K562 (cell line): ENCODE measurements around the gene REG4. TPM values are rescaled to one million over a fixed set of nuclear protein-coding genes. Genes with fewer than 3 reads are reported as not detected.

Source experiments
- BRF1 ChIP-seq: IDR thresholded peaks from 3 replicates; pipeline ENCODE4 v1.6.1; 2011; ENCODE audit warnings: borderline replicate concordance, mild to moderate bottlenecking; ENCODE audit not compliant: insufficient read length; ENCODE audit errors: extremely low read depth
- CAMTA2 ChIP-seq: fragments of 250-450 bp; sonication (Bioruptor Pico); conservative IDR thresholded peaks from 2 replicates; pipeline ENCODE4 v1.5.1; 2022
- CEBPG ChIP-seq, 3 experiments: fragments of 200-800 bp in 1 of 3; sonication (Bioruptor generic) in 1 of 3; sonication (generic) in 1 of 3; formaldehyde crosslinking in 1 of 3; IDR thresholded peaks in 2 of 3; conservative IDR thresholded peaks in 1 of 3; 2 replicates each; pipeline versions ENCODE4 v1.6.1 to v1.8.0; 2016 to 2022; ENCODE audit warnings: missing compliant biosample characterization in 2 of 3, missing genetic modification characterization in 2 of 3, mild to moderate bottlenecking in 1 of 3, missing genetic modification reagents in 1 of 3
- CHCHD3 ChIP-seq: fragments of 250-450 bp; sonication (Bioruptor Pico); IDR thresholded peaks from 2 replicates; pipeline ENCODE4 v2.1.2; 2022; ENCODE audit warnings: mild to moderate bottlenecking
- CREM ChIP-seq: IDR thresholded peaks from 2 replicates; pipeline ENCODE4 v1.6.1; 2014; ENCODE audit warnings: antibody characterized with exemption, low read depth
- DMBX1 ChIP-seq: fragments of 250-450 bp; sonication (Bioruptor Pico); IDR thresholded peaks from 2 replicates; pipeline ENCODE4 v1.8.0; 2022; ENCODE audit warnings: inconsistent platforms, mild to moderate bottlenecking, moderate library complexity, borderline replicate concordance
- GTF2F1 ChIP-seq: IDR thresholded peaks from 2 replicates; pipeline ENCODE4 v1.6.1; 2011; ENCODE audit warnings: low read depth, low read length, improper control_type of control experiment
- HDGF ChIP-seq: fragments of 450-650 bp; IDR thresholded peaks from 2 replicates; pipeline ENCODE4 v1.6.1; 2016
- HEY1 ChIP-seq: fragments of 250-450 bp; sonication (Bioruptor Pico); IDR thresholded peaks from 2 replicates; pipeline ENCODE4 v1.5.0; 2020; ENCODE audit warnings: mild to moderate bottlenecking, moderate library complexity, borderline replicate concordance
- HNRNPL ChIP-seq: fragments of 200-400 bp; formaldehyde crosslinking; IDR thresholded peaks from 2 replicates; pipeline ENCODE4 v1.6.1; 2017; ENCODE audit warnings: low read depth, mild to moderate bottlenecking, low read length
- HNRNPUL1 ChIP-seq: fragments of 200-400 bp; formaldehyde crosslinking; IDR thresholded peaks from 2 replicates; pipeline ENCODE4 v1.6.1; 2017; ENCODE audit warnings: low read length
- PHTF2 ChIP-seq: fragments of 250-450 bp; sonication (Bioruptor Pico); IDR thresholded peaks from 2 replicates; pipeline ENCODE4 v1.5.0; 2021; ENCODE audit warnings: mild to moderate bottlenecking
- PRPF4 ChIP-seq: fragments of 200-400 bp; formaldehyde crosslinking; IDR thresholded peaks from one replicate; pipeline ENCODE4 v1.6.1; 2017; ENCODE audit warnings: low read length, low read depth, mild to moderate bottlenecking; ENCODE audit not compliant: insufficient read depth, poor library complexity, severe bottlenecking
- SETDB1 ChIP-seq: IDR thresholded peaks from one replicate; pipeline ENCODE4 v1.6.1; 2012; ENCODE audit warnings: low read length, control low read depth, inconsistent platforms
- SNIP1 ChIP-seq: fragments of 450-650 bp; IDR thresholded peaks from 2 replicates; pipeline ENCODE4 v1.7.1; 2017; ENCODE audit warnings: low read depth, mild to moderate bottlenecking
- SOX6 ChIP-seq: fragments of 450-650 bp; IDR thresholded peaks from 2 replicates; pipeline ENCODE4 v1.6.1; 2014; ENCODE audit warnings: mild to moderate bottlenecking
- WHSC1 ChIP-seq: IDR thresholded peaks from one replicate; pipeline ENCODE4 v1.6.1; 2012; ENCODE audit warnings: low read length, control low read depth, inconsistent platforms
- ZBTB17 ChIP-seq: fragments of 450-650 bp; formaldehyde crosslinking; IDR thresholded peaks from 2 replicates; pipeline ENCODE4 v1.4.0; 2020; ENCODE audit warnings: mild to moderate bottlenecking
- ZBTB34 ChIP-seq: fragments of 250-450 bp; sonication (Bioruptor Pico); IDR thresholded peaks from 2 replicates; pipeline ENCODE4 v1.8.0; 2021; ENCODE audit warnings: mild to moderate bottlenecking, moderate library complexity
- ZFP91 ChIP-seq: sonication (generic); formaldehyde crosslinking; IDR thresholded peaks from 2 replicates; pipeline ENCODE4 v1.8.0; 2022; ENCODE audit warnings: mild to moderate bottlenecking, missing genetic modification reagents
- ZNF174 ChIP-seq: fragments of 250-450 bp; sonication (Bioruptor Pico); IDR thresholded peaks from 2 replicates; pipeline ENCODE4 v1.4.0; 2020; ENCODE audit warnings: mild to moderate bottlenecking
- ZNF79 ChIP-seq: fragments of 250-450 bp; sonication (Bioruptor Pico); IDR thresholded peaks from 2 replicates; pipeline ENCODE4 v1.4.0; 2020; ENCODE audit warnings: low read depth, mild to moderate bottlenecking, moderate library complexity
- polyA plus RNA-seq, 8 experiments: library from polyadenylated mRNA; depleted of rRNA in 4 of 8; stranded (reverse) in 5 of 8; unstranded in 3 of 8; fragments of >200 nt; fragmentation: Nextera tagmentation in 2 of 8; fragmentation: Illumina TruSeq in 1 of 8; extraction: Ambion mirVana in 2 of 8; extraction: Trizol in 1 of 8; gene quantifications; 2 replicates each; pipeline versions ENCODE4 v1.2.1 to v1.2.3, GENCODE V29; 2011 to 2014; ENCODE audit warnings: inconsistent platforms in 1 of 8, missing spikeins in 1 of 8
- total RNA-seq, 7 experiments: library from RNA; depleted of rRNA in 6 of 7; stranded (reverse); fragments of >200 nt in 6 of 7; fragmentation: Illumina TruSeq in 2 of 7; extraction: Trizol in 2 of 7; gene quantifications; 2 replicates each; pipeline versions ENCODE4 v1.2.1 to v1.2.3, GENCODE V29; 2011 to 2021; ENCODE audit warnings: low replicate concordance in 1 of 7
- TF ChIP-seq, protein P1 (sequence below): fragments of 450-650 bp; formaldehyde crosslinking; IDR thresholded peaks from 2 replicates; pipeline ENCODE4 v1.4.0; 2022; ENCODE audit warnings: missing genetic modification characterization
- TF ChIP-seq, protein P2 (sequence below): sonication (generic); formaldehyde crosslinking; IDR thresholded peaks from 2 replicates; pipeline ENCODE4 v1.5.0; 2020; ENCODE audit warnings: missing genetic modification reagents
- TF ChIP-seq, protein P3 (sequence below): fragments of 250-450 bp; sonication (Bioruptor Pico); IDR thresholded peaks from 2 replicates; pipeline ENCODE4 v1.4.0; 2020; ENCODE audit warnings: borderline replicate concordance

REG4 gene
- total and polyA plus RNA-seq, 9 of the 15 experiments (the other 6 are each of a cell fraction or from before 2014, with no cell fraction given) = not detected

DNA sequence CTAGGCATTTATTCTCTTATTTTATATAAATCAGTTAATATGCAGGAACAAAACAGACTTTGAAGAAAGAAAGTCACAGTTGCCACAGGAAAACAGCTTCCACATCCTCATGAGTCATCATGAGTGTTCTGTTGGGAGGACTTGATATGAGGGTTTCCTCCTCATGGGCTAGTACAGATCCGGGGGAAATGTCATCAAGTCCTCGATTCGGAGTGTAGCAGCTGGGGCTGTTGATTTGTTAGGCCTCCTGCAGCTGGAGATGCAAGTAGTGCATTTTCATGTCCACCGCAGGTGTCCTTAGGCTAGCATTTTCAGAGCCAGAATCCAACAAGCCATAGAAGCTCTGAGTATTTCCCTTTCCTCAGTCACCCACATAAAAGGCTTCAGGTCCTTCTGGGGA, 48.4 kb upstream of the REG4 start (continued):
- TF ChIP-seq PRPF4 = no peak
- TF ChIP-seq ZBTB17 (CRISPR knock-in tag) = peak; percentile 57; the same call in 1 of the 2 replicates
- TF ChIP-seq GTF2F1 = no peak
- no peak for TF ChIP-seq SETDB1
- TF ChIP-seq HDGF = no peak
- peak; percentile 53; the same call in 1 of the 2 replicates for TF ChIP-seq CREM
- no peak for TF ChIP-seq WHSC1
- no peak for TF ChIP-seq CAMTA2 (CRISPR knock-in tag)
- no peak for TF ChIP-seq PHTF2 (CRISPR knock-in tag)
- peak; percentile 42; the same call in 1 of the 2 replicates for TF ChIP-seq SOX6
- no peak for TF ChIP-seq ZBTB34
- TF ChIP-seq CEBPG (CRISPR knock-in tag; IDR thresholded peaks at IDR 0.05) = no peak
- no peak for TF ChIP-seq CEBPG (tag; conservative IDR thresholded peaks at IDR 0.05 in 1 of 2, IDR thresholded peaks at IDR 0.05 in 1 of 2)
- TF ChIP-seq, protein P1, sequence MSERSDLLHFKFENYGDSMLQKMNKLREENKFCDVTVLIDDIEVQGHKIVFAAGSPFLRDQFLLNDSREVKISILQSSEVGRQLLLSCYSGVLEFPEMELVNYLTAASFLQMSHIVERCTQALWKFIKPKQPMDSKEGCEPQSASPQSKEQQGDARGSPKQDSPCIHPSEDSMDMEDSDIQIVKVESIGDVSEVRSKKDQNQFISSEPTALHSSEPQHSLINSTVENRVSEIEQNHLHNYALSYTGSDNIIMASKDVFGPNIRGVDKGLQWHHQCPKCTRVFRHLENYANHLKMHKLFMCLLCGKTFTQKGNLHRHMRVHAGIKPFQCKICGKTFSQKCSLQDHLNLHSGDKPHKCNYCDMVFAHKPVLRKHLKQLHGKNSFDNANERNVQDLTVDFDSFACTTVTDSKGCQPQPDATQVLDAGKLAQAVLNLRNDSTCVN (CRISPR knock-in tag) = no peak
- TF ChIP-seq ZNF79 (CRISPR knock-in tag) = no peak
- TF ChIP-seq HNRNPL = no peak
- no peak for TF ChIP-seq ZNF174
- no peak for TF ChIP-seq BRF1
- TF ChIP-seq, protein P2, sequence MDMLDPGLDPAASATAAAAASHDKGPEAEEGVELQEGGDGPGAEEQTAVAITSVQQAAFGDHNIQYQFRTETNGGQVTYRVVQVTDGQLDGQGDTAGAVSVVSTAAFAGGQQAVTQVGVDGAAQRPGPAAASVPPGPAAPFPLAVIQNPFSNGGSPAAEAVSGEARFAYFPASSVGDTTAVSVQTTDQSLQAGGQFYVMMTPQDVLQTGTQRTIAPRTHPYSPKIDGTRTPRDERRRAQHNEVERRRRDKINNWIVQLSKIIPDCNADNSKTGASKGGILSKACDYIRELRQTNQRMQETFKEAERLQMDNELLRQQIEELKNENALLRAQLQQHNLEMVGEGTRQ (CRISPR knock-in tag) = no peak
- TF ChIP-seq, protein P3, sequence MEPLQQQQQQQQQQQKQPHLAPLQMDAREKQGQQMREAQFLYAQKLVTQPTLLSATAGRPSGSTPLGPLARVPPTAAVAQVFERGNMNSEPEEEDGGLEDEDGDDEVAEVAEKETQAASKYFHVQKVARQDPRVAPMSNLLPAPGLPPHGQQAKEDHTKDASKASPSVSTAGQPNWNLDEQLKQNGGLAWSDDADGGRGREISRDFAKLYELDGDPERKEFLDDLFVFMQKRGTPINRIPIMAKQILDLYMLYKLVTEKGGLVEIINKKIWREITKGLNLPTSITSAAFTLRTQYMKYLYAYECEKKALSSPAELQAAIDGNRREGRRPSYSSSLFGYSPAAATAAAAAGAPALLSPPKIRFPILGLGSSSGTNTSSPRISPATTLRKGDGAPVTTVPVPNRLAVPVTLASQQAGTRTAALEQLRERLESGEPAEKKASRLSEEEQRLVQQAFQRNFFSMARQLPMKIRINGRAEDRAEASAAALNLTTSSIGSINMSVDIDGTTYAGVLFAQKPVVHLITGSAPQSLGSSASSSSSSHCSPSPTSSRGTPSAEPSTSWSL (CRISPR knock-in tag) = no peak
- TF ChIP-seq HEY1 = no peak
- no peak for TF ChIP-seq HNRNPUL1
- TF ChIP-seq CHCHD3 (CRISPR knock-in tag) = no peak
- TF ChIP-seq SNIP1 = no peak
- peak; percentile 71 for TF ChIP-seq DMBX1 (CRISPR knock-in tag)
- TF ChIP-seq ZFP91 (CRISPR knock-in tag) = no peak
